NOMO-1 treated with dmso at 0.1 percent for 144 hours (cell line): ENCODE data around the gene CTNNA3.
A peak's percentile ranks its signal among the peaks of the same experiment; 100 is the strongest.

Source experiments
- DNase-seq: peaks from one replicate; lab custom pipeline; 2025; ENCODE audit not compliant: unreplicated experiment; lab: John Stamatoyannopoulos, UW

The CTNNA3 gene

GRCh38 chr10:66187053-66187733 lies 1508.8 kb downstream of the CTNNA3 start:
- peak; percentile 30 for DNase-seq

DNA sequence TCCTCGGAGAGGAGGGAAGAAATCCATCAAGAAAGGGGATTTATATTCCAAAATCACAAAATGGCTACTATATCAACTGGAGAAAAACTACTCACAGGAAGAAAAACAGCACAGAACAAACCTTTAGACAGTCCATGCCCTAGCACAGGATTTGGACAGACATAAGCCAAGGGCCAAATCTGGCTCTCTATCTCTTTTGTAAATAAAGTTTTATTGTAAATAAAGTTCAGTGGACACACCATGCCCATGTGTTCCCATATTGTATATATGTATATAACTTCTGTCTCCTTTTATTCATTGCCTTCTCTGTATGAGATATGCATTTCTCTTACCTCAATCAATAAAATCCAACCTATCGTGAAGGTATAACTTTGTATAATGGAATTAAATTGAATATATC lies 1513.0 kb downstream of the CTNNA3 start:
- no peak for DNase-seq

- DNase-seq: peak; percentile 12
These were observed 1515.2 kb downstream of the CTNNA3 start for GRCh38 chr10:66180581-66181318.

DNA sequence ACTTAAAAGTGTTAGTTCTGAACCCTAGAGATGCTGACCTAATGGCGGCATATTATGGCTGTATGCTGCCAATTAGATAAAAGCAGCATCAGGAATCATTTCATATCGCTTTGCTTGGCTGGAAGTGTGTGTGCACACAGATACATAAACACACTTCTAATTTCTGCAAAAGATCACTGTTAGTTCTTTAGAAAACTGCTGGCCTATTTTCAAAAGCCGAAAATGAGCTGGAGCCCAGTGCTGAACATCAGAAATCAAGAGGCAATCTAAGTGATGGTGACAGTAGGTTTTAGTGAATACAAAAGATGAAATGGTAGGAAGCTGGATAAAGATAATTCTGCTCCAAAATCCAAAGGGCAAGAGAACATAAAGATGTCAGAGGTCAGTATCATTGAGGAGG lies 1516.0 kb downstream of the CTNNA3 start:
- DNase-seq: no peak

GRCh38 chr10:66176772-66177171 lies 1519.2 kb downstream of the CTNNA3 start:
- DNase-seq: peak; percentile 14

- no peak for DNase-seq
These were observed 1528.2 kb downstream of the CTNNA3 start for GRCh38 chr10:66167816-66168215.

- DNase-seq: no peak
These were observed 1533.3 kb downstream of the CTNNA3 start for GRCh38 chr10:66162560-66163143.

DNA sequence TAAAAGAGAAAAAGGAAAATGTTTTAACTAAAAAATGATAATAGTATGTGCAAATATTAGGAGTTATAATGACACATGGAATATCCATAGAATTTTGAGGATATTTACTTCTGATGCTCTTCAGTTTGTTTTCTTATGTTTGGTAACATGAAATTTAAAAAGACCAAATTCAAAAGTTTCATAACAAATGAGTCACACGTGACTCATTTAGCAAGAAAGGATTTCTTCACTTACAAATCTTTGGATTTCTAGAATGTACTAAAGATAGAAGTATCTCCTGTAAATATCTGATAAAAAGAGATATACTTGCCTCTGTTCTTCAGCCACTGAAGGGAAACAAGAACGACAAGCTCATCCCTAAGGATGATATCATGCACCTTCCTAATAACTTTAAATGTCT lies 1544.6 kb downstream of the CTNNA3 start:
- no peak for DNase-seq

DNA sequence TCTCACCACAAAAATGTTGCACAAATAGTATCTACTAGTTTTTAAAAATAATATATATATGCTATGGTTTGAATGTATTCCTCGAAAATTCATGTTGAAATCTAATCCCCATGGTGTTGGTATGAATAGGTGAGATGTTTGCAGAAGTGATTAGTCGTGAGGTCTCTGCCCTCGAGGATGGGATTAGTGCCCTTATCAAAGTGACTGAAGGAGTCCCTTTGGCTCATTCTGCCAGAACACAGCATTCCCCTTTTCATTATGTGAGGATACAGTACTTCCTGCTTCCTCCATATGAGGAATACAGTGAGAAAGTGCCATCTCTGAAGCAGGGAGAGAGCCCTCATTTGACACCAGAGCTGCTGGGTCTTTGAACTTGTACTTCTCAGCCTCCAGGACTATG lies 1547.7 kb downstream of the CTNNA3 start:
- DNase-seq: no peak

DNA sequence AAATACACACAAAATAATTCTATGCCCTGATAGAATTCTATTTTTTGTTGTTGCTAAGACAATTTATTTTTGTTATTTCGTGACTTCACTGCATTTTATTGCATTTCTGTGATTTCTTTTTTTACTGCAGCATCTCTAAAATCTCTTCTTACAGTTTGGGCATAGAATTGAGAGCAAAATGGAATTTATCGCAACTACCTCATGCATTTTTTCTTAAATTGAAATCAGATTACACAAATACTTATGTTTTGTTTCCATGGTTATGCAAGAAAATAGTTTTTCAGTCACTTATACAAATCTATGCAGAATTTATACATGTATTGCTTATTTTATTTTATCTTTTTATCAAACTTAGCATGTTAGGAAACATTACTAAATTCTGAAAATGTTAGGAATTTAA lies 1552.0 kb downstream of the CTNNA3 start:
- no peak for DNase-seq

- DNase-seq: no peak
These were observed 1593.2 kb downstream of the CTNNA3 start for GRCh38 chr10:66102756-66103155.

GRCh38 chr10:66098595-66099480 lies 1597.2 kb downstream of the CTNNA3 start:
- no peak for DNase-seq

- DNase-seq: no peak
These were observed 1600.4 kb downstream of the CTNNA3 start for GRCh38 chr10:66095610-66096009.

- no peak for DNase-seq
These were observed 1610.1 kb downstream of the CTNNA3 start for GRCh38 chr10:66085906-66086305.

- no peak for DNase-seq
These were observed 1624.1 kb downstream of the CTNNA3 start for GRCh38 chr10:66071907-66072306.

- no peak for DNase-seq
These were observed 1637.4 kb downstream of the CTNNA3 start for GRCh38 chr10:66058594-66058993.

GRCh38 chr10:66049335-66049734 lies 1646.7 kb downstream of the CTNNA3 start:
- DNase-seq: no peak

- DNase-seq: no peak
These were observed 1650.1 kb downstream of the CTNNA3 start for GRCh38 chr10:66045859-66046258.

- no peak for DNase-seq
These were observed 1654.2 kb downstream of the CTNNA3 start for GRCh38 chr10:66041771-66042170.

DNA sequence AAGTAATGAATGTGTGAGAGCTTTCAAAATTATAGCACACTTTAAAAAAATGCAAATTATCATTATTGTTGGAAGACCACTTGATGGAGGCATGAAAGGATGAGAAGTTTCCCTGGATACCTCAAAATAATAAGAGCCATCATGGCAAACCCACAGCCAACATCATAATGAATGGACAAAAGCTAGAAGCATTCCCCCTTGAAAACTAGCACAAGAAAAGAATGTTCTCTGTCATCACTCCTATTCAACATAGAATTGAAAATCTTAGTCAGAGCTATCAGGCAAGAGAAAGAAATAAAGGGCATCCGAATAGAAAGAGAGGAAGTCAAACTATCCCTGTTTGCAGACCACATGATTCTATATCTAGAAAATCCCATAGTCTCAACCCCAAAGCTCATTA lies 1657.4 kb downstream of the CTNNA3 start:
- no peak for DNase-seq

DNA sequence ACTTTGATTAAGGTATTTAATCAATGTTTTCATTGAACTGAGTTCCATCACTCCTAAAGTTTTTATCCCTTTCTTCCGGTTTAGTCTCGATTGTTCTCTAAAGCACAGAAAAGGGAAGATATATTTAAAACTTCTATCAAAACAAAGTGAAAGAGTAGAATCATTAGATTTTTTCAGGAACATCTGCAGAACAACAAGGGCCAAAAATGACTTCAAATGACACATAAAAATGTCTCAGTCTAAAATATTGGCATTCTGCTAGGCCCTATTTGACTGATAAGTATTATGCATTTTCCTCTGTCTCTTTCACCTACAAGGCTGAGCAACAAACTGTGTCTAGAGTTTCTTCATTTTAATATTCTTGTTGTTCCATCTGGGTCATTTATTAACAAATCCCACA lies 1669.7 kb downstream of the CTNNA3 start:
- DNase-seq: no peak
